GM23338 (cell line): ENCODE measurements around the gene CEP20.

Experiments used
- CREB1 ChIP-seq: fragments of 250-450 bp; sonication (Bioruptor Pico); IDR thresholded peaks from 2 replicates; pipeline ENCODE4 v1.5.0; 2020; ENCODE audit warnings: low read depth, mild to moderate bottlenecking, moderate library complexity
- CTCF ChIP-seq, 2 experiments: fragments of 200-600 bp in 1 of 2; sonication (generic) in 1 of 2; conservative IDR thresholded peaks; 2 replicates each; pipeline versions ENCODE4 v1.5.1 to v1.6.1; 2016 to 2017; ENCODE audit warnings: antibody characterized with exemption in 2 of 2, low read depth in 2 of 2, mild to moderate bottlenecking in 2 of 2, moderate library complexity in 1 of 2
- EZH2 ChIP-seq: fragments of 200-600 bp; sonication (generic); IDR thresholded peaks from one replicate; pipeline ENCODE4 v1.8.0; 2017; ENCODE audit warnings: antibody characterized with exemption, mild to moderate bottlenecking, low read depth; ENCODE audit not compliant: unreplicated experiment
- EZH2phosphoT487 ChIP-seq: fragments of 200-600 bp; sonication (generic); IDR thresholded peaks from one replicate; pipeline ENCODE4 v1.8.1; 2018; ENCODE audit warnings: antibody characterized with exemption; ENCODE audit not compliant: unreplicated experiment
- JUNB ChIP-seq: IDR thresholded peaks from one replicate; pipeline ENCODE4 v1.6.1; 2016; ENCODE audit warnings: antibody characterized with exemption; ENCODE audit not compliant: unreplicated experiment
- NANOG ChIP-seq: IDR thresholded peaks from 2 replicates; pipeline ENCODE4 v1.6.1; 2016; ENCODE audit warnings: antibody characterized with exemption, borderline replicate concordance
- POLR2AphosphoS5 ChIP-seq: IDR thresholded peaks from 2 replicates; pipeline ENCODE4 v1.6.1; 2016; ENCODE audit warnings: antibody characterized with exemption, low read depth
- REST ChIP-seq: IDR thresholded peaks from one replicate; pipeline ENCODE4 v1.6.1; 2018; ENCODE audit warnings: antibody characterized with exemption; ENCODE audit not compliant: unreplicated experiment
- ZNF114 ChIP-seq: fragments of 250-450 bp; sonication (Bioruptor Pico); IDR thresholded peaks from 2 replicates; pipeline ENCODE4 v1.5.0; 2020; ENCODE audit warnings: mild to moderate bottlenecking, moderate library complexity

DNA sequence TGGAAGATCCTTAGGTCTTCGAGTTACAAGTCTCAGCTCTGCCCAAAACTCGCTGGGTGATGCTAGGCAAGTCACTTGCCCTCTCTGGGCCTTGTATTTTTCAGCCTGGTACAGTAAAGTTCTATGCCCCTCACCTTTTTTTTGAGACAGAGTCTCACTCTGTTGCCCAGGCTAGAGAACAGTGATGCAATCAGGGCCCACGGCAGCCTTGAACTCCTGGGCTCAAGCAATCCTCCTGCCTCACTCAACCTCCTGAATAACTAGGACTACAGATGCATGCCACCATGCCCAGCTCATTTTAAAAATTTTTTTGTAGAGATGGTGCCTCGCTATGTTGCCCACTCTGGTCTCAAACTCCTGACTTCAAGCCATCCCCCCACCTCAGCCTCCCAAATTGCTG lies 35.4 kb downstream of the CEP20 start:
- TF ChIP-seq CTCF (conservative IDR thresholded peaks at IDR 0.05; ENCODE audit: low read depth in 2 of 2): no peak
- no peak for TF ChIP-seq EZH2
- no peak for TF ChIP-seq NANOG
- TF ChIP-seq POLR2AphosphoS5: no peak
- no peak for TF ChIP-seq EZH2phosphoT487
- TF ChIP-seq CREB1 (CRISPR knock-in tag): no peak
- no peak for TF ChIP-seq ZNF114
- TF ChIP-seq JUNB: no peak
- no peak for TF ChIP-seq REST
